Astrocyte (in vitro differentiated cells and primary cell): ENCODE results near the gene THOC6. TPM values are rescaled to one million over a fixed set of nuclear protein-coding genes. Genes with fewer than 3 reads are reported as not detected.
A peak's percentile ranks its signal among the peaks of the same experiment; 100 is the strongest.

Source experiments
- DNase-seq: peaks from one replicate; pipeline ENCODE4 v3.0.0-alpha.2; 2010; ENCODE audit warnings: low read depth
- FAIRE-seq: peaks from 2 replicates; lab custom pipeline; 2011; peaks lifted over from hg19 to GRCh38; lab: Jason Lieb, UNC
- H2AFZ ChIP-seq: 2 replicates; pipeline ENCODE4 v1.6.0; 2012; ENCODE audit warnings: low read depth, low read length, inconsistent platforms
- H3K27ac ChIP-seq: 2 replicates; pipeline ENCODE4 v1.5.1; 2011; ENCODE audit warnings: low read depth, low read length, inconsistent platforms
- H3K27me3 ChIP-seq: 2 replicates; pipeline ENCODE4 v1.6.0; 2011; ENCODE audit warnings: low read length, inconsistent platforms; ENCODE audit not compliant: insufficient read depth
- H3K36me3 ChIP-seq: 2 replicates; pipeline ENCODE4 v1.5.1; 2011; ENCODE audit warnings: low read length, inconsistent platforms; ENCODE audit not compliant: insufficient read depth
- H3K4me1 ChIP-seq: 2 replicates; pipeline ENCODE4 v1.5.1; 2011; ENCODE audit warnings: low read length, inconsistent platforms; ENCODE audit not compliant: insufficient read depth
- H3K4me2 ChIP-seq: 2 replicates; pipeline ENCODE4 v1.6.0; 2012; ENCODE audit warnings: low read length, inconsistent platforms
- H3K4me3 ChIP-seq: 2 replicates; pipeline ENCODE4 v1.5.1; 2011; ENCODE audit warnings: low read depth, mild to moderate bottlenecking, low read length, inconsistent platforms; ENCODE audit not compliant: insufficient read depth
- H3K79me2 ChIP-seq: 2 replicates; pipeline ENCODE4 v1.6.0; 2012; ENCODE audit warnings: mild to moderate bottlenecking, low read length, inconsistent platforms; ENCODE audit not compliant: insufficient read depth
- H3K9ac ChIP-seq: 2 replicates; pipeline ENCODE4 v1.6.0; 2012; ENCODE audit warnings: mild to moderate bottlenecking, low read length, inconsistent platforms
- H3K9me3 ChIP-seq: 2 replicates; pipeline ENCODE4 v1.5.1; 2012; ENCODE audit warnings: low read depth, mild to moderate bottlenecking, low read length, inconsistent platforms; ENCODE audit not compliant: insufficient read depth
- H4K20me1 ChIP-seq: 2 replicates; pipeline ENCODE4 v1.6.0; 2012; ENCODE audit warnings: low read length, inconsistent platforms; ENCODE audit not compliant: insufficient read depth
- H3K27ac Mint-ChIP-seq: one replicate; pipeline ENCODE4 v1.8.0; 2021; ENCODE audit warnings: mild to moderate bottlenecking, mixed read lengths; ENCODE audit not compliant: unreplicated experiment
- H3K27me3 Mint-ChIP-seq: one replicate; pipeline ENCODE4 v1.8.0; 2021; ENCODE audit warnings: low read depth, mixed read lengths; ENCODE audit not compliant: unreplicated experiment
- H3K36me3 Mint-ChIP-seq: one replicate; pipeline ENCODE4 v1.8.0; 2021; ENCODE audit warnings: low read depth, mixed read lengths; ENCODE audit not compliant: unreplicated experiment
- H3K4me1 Mint-ChIP-seq: one replicate; pipeline ENCODE4 v1.8.0; 2021; ENCODE audit warnings: low read depth, mixed read lengths; ENCODE audit not compliant: unreplicated experiment
- H3K4me3 Mint-ChIP-seq: one replicate; pipeline ENCODE4 v1.8.0; 2021; ENCODE audit warnings: mild to moderate bottlenecking, moderate library complexity, mixed read lengths; ENCODE audit not compliant: unreplicated experiment
- H3K9me3 Mint-ChIP-seq: one replicate; pipeline ENCODE4 v1.8.0; 2021; ENCODE audit warnings: mild to moderate bottlenecking, mixed read lengths; ENCODE audit not compliant: unreplicated experiment
- CTCF ChIP-seq: IDR thresholded peaks from 2 replicates; pipeline ENCODE4 v1.5.1; 2011; ENCODE audit warnings: low read depth, mild to moderate bottlenecking, inconsistent platforms, low read length, moderate library complexity; ENCODE audit not compliant: insufficient read depth
- EZH2 ChIP-seq: IDR thresholded peaks from 2 replicates; pipeline ENCODE4 v1.6.1; 2012; ENCODE audit warnings: mild to moderate bottlenecking, low read length, inconsistent platforms; ENCODE audit not compliant: insufficient read depth
- total RNA-seq: library from RNA; stranded (reverse); gene quantifications from 2 replicates; pipeline ENCODE4 v1.2.1, GENCODE V29; 2021

THOC6 gene
- total RNA-seq, 1 donor from 2014 or later, result 22.3 TPM

- Mint-ChIP-seq H3K4me1 (peaks cover 5% of the 10 kb centered on the region), H3K27me3 (peaks cover 3% of the 10 kb centered on the region), H3K27ac (peak overlapping the region; percentile 53), H3K4me3 (peak overlapping the region; percentile 84), H3K36me3 (peaks cover 4% of the 10 kb centered on the region), H3K9me3 (no peaks in the 10 kb centered on the region)
- Histone ChIP-seq H3K4me3 (no peak overlapping the region), H3K9ac (no peak overlapping the region), H3K36me3 (no peaks in the 10 kb centered on the region), H3K79me2 (no peaks in the 10 kb centered on the region), H4K20me1 (no peaks in the 10 kb centered on the region), H2AFZ (no peak overlapping the region), H3K27ac (no peak overlapping the region), H3K4me1 (peaks cover 13% of the 10 kb centered on the region), H3K27me3 (peaks cover 2% of the 10 kb centered on the region), H3K9me3 (no peaks in the 10 kb centered on the region), H3K4me2 (no peak overlapping the region)
- FAIRE-seq (no peak), DNase-seq (no peak)
- TF ChIP-seq EZH2, result no peak
These were observed 36.7 kb downstream of the THOC6 start for GRCh38 chr16:3060339-3061127.

DNA sequence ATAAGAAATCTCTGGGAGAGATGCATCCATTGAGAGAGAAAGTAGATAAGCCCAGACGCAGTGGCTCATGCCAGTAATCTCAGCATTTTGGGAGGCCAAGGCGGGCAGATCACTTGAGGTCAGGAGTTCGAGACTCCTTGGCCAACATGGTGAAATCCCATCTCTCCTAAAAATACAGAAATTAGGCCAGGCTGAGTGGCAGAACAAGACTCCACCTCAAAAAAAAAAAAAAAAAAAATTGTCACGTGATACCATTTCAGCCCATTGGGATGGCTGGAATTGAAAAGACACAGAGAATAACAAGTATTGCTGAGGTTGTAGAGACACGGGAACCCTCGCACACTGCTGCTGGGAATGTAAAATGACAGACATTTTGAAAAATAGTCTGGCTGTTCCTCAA, 38.7 kb downstream of the THOC6 start:
- Histone ChIP-seq H2AFZ (no peak overlapping the region), H3K27me3 (peaks cover 2% of the 10 kb centered on the region), H3K27ac (no peak overlapping the region), H3K36me3 (no peaks in the 10 kb centered on the region), H4K20me1 (no peaks in the 10 kb centered on the region), H3K9ac (no peak overlapping the region), H3K79me2 (no peaks in the 10 kb centered on the region), H3K9me3 (no peaks in the 10 kb centered on the region), H3K4me3 (no peak overlapping the region), H3K4me2 (no peak overlapping the region), H3K4me1 (peaks cover 16% of the 10 kb centered on the region)
- DNase-seq (no peak), FAIRE-seq (no peak)
- Mint-ChIP-seq H3K36me3 (peaks cover under 1% of the 10 kb centered on the region), H3K9me3 (no peaks in the 10 kb centered on the region), H3K4me1 (peaks cover 5% of the 10 kb centered on the region), H3K27ac (no peak overlapping the region), H3K27me3 (no peaks in the 10 kb centered on the region), H3K4me3 (no peak overlapping the region)
- no peak for TF ChIP-seq EZH2
- TF ChIP-seq CTCF, result no peak

DNA sequence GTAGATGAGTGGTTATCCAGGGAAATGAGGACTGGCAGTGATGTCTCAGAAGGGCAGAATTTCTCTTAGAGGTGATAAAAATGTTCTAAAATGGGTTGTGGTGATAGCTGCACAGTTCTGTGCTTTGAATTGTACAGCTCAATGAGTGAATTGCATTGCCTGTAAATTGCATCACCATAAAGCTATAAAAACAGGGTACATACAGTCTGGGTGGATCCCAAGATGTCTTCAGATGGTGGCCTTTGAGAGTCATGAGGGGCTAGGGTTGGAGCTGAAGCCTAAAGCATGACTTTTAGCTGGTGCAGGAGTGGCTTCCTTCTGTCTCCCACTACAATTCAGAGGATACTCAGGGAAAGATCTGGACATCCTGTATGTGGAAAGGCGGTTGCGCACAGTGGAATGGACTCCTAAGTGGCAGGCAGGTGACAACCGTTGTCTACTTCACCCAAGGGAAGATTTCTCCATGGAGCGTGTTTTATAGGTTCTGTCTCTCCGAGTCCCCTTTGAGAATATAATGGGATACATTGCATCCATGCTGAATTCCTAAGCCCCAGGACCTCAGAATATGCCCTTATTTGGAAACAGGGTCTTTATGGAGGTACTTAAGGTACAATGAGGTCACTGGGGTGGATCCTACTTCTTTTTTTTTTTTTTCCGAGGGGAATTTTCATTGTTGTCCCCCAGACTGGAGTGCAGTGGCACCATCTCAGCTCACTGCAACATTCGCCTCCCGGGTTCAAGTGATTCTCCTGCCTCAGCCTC, 40.0 kb downstream of the THOC6 start:
- H3K4me1 Mint-ChIP-seq, result peaks cover 5% of the 10 kb centered on the region
- H3K4me1 ChIP-seq, result peaks cover 11% of the 10 kb centered on the region
- no peaks in the 10 kb centered on the region for H3K36me3 Mint-ChIP-seq
- no peak overlapping the region for H3K4me3 ChIP-seq
- FAIRE-seq, result no peak
- no peak for DNase-seq
- no peaks in the 10 kb centered on the region for H3K27me3 Mint-ChIP-seq
- no peaks in the 10 kb centered on the region for H3K79me2 ChIP-seq
- H3K36me3 ChIP-seq, result no peaks in the 10 kb centered on the region
- no peaks in the 10 kb centered on the region for H4K20me1 ChIP-seq
- H3K9me3 Mint-ChIP-seq, result no peaks in the 10 kb centered on the region
- H2AFZ ChIP-seq, result no peak overlapping the region
- no peak for TF ChIP-seq CTCF
- no peak for TF ChIP-seq EZH2
- H3K4me2 ChIP-seq, result no peak overlapping the region
- no peak overlapping the region for H3K27ac ChIP-seq
- H3K9ac ChIP-seq, result no peak overlapping the region
- H3K27me3 ChIP-seq, result peaks cover 2% of the 10 kb centered on the region
- no peak overlapping the region for H3K27ac Mint-ChIP-seq
- no peaks in the 10 kb centered on the region for H3K9me3 ChIP-seq
- no peak overlapping the region for H3K4me3 Mint-ChIP-seq
